Kidney epithelial cell (primary cell): ENCODE measurements around the gene LPAR1. TPM values are rescaled to one million over a fixed set of nuclear protein-coding genes. Genes with fewer than 3 reads are reported as not detected.

Experiments used
- DNase-seq: peaks from one replicate; pipeline ENCODE4 v3.0.0-alpha.2; 2010; ENCODE audit warnings: low read depth
- H3K27me3 ChIP-seq: 2 replicates; pipeline ENCODE4 v1.6.0; 2011; ENCODE audit warnings: low read length; ENCODE audit not compliant: control insufficient read depth, insufficient read depth
- H3K36me3 ChIP-seq: 2 replicates; pipeline ENCODE4 v1.5.1; 2011; ENCODE audit warnings: low read length; ENCODE audit not compliant: control insufficient read depth, insufficient read depth
- H3K4me3 ChIP-seq: 2 replicates; pipeline ENCODE4 v1.5.1; 2011; ENCODE audit warnings: low read depth, mild to moderate bottlenecking, control low read depth, low read length
- CTCF ChIP-seq: IDR thresholded peaks from 2 replicates; pipeline ENCODE4 v1.5.1; 2011; ENCODE audit warnings: mild to moderate bottlenecking, moderate library complexity, low read length, control low read depth, inconsistent platforms; ENCODE audit not compliant: insufficient read depth, poor library complexity, severe bottlenecking
- total RNA-seq: library from RNA; depleted of rRNA; stranded (reverse); fragments of >200 nt; gene quantifications from 2 replicates; pipeline ENCODE4 v1.2.3, GENCODE V29; 2015

Gene LPAR1
- total RNA-seq, 1 donor from 2014 or later, result 6.4 TPM

DNA sequence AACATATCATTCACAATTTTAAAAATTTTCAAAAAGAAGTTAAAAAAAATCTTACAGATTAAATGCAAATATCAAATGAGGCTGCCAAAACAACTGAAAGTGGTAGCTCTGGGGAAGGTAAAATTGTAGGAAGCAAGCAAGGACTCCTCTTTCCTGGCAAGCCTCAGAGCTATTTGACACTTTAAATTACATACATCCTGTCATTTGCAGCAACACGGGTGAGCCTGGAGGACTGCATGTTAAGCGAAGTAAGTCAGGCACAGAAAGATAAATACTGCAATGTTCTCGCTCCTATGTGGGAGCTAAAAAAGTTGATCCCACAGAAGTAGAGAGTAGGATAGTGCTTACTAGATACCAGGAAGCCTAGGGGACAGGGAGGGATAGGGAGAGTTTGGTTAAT, 58.0 kb downstream of the LPAR1 start:
- Histone ChIP-seq H3K36me3 (no peaks in the 10 kb centered on the region), H3K4me3 (no peak overlapping the region), H3K27me3 (no peaks in the 10 kb centered on the region)
- no peak for DNase-seq
- no peak for TF ChIP-seq CTCF

DNA sequence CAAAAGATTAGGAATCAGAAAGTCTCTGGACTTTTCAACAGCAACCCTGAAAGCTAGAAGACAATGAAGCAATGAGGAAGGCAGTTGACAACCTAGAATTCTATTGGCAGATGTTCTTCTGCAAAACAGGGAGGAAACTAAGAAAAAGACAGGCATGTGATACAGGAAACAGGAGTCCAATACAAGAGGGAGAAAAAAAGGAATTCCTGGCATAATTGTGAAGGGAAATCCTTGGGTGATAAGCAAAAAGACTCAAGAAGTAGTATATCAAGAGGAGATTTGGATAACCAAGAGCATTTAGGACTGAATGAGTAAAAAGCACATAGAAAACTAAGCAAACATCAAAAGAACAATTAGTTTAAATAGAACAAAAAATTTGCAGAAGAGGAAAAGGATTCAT, 58.6 kb downstream of the LPAR1 start:
- no peak for DNase-seq
- H3K4me3 ChIP-seq, result no peak overlapping the region
- no peaks in the 10 kb centered on the region for H3K27me3 ChIP-seq
- no peaks in the 10 kb centered on the region for H3K36me3 ChIP-seq
- TF ChIP-seq CTCF, result no peak

- no peak overlapping the region for H3K4me3 ChIP-seq
- no peak for DNase-seq
- H3K27me3 ChIP-seq, result no peaks in the 10 kb centered on the region
- no peaks in the 10 kb centered on the region for H3K36me3 ChIP-seq
- no peak for TF ChIP-seq CTCF
Observed at GRCh38 chr9:110978516-110978915, 59.8 kb downstream of the LPAR1 start.

DNA sequence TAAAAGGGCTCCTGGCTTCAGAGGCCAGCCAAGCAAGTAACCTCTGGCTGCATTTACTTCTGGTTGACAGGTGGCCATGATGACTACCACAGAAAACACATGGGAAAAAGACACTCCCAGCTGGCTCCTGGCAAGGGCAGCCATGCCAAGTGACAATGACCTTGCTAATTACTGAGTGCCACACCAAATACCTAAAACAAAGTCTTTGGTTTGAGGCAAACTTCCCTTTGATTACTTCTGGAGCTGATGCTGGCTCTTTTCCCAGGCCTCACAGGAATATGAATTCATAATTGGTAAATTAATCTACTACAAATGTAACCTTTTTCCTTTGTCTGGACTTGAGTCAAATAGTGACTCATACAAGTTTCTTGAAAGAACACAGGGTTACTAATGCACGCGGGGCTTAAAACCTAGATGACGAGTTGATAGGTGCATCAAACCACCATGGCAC, 61.0 kb downstream of the LPAR1 start:
- no peak overlapping the region for H3K4me3 ChIP-seq
- DNase-seq, result no peak
- H3K36me3 ChIP-seq, result no peaks in the 10 kb centered on the region

DNA sequence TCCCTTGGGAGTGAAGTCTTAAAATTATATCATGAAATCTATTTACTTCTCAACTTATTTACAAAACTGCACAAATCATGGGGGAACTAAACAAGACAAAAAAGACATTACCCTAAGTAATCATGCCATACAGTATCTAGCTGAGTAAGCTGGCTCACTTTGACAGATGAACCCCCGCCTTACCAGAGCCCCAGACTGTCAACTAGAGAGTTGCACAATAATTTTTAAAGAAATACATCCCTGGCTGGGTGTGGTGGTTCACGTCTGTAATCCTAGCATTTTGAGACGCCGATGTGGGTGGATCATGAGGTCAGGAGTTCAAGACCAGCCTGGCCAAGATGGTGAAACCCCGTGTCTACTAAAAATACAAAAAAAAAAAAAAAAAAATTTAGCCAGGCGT, 62.3 kb downstream of the LPAR1 start:
- DNase-seq, result no peak
- no peak overlapping the region for H3K4me3 ChIP-seq
- no peak for TF ChIP-seq CTCF

More for the DNA sequence above, 61.0 kb downstream of the LPAR1 start:
- no peaks in the 10 kb centered on the region for H3K27me3 ChIP-seq
- no peak for TF ChIP-seq CTCF

GRCh38 chr9:110975278-110975677, 63.0 kb downstream of the LPAR1 start:
- Histone ChIP-seq H3K4me3 (no peak overlapping the region), H3K36me3 (no peaks in the 10 kb centered on the region), H3K27me3 (no peaks in the 10 kb centered on the region)
- DNase-seq, result no peak
- no peak for TF ChIP-seq CTCF

More for the DNA sequence above, 62.3 kb downstream of the LPAR1 start:
- Histone ChIP-seq H3K27me3 (no peaks in the 10 kb centered on the region), H3K36me3 (no peaks in the 10 kb centered on the region)
